ENCODE data around the gene UBE2V1. TPM values are rescaled to one million over a fixed set of nuclear protein-coding genes. Genes with fewer than 3 reads are reported as not detected.
A peak's percentile ranks its signal among the peaks of the same experiment; 100 is the strongest.
"Not testable (repeated sequence)": the region's sequence is repeated elsewhere in the genome, so short reads cannot be mapped to it uniquely, and the experiment has no call there.

Gene UBE2V1
- total RNA-seq, 1 donor from 2014 or later = 83.2 TPM

GRCh38 chr20:50085481-50086365, 27.2 kb downstream of the UBE2V1 start:
- Histone ChIP-seq H3K4me1 (peaks cover 17% of the 10 kb centered on the region), H3K27ac (peak overlapping the region; percentile 48), H3K36me3 (peaks cover 25% of the 10 kb centered on the region), H3K9me3 (no peaks in the 10 kb centered on the region), H3K27me3 (no peaks in the 10 kb centered on the region), H3K4me3 (peak overlapping the region; percentile 28)
- ATAC-seq (peak; percentile 86), DNase-seq (peak; percentile 69)
- intact Hi-C loops (cut with DNase I) = no loop called here
- peak; percentile 82 for TF ChIP-seq CTCF (IDR thresholded peaks at IDR 0.05)

GRCh38 chr20:50085146-50085480, 27.8 kb downstream of the UBE2V1 start:
- no peaks in the 10 kb centered on the region for H3K27me3 ChIP-seq
- no peak for ATAC-seq
- H3K9me3 ChIP-seq = no peaks in the 10 kb centered on the region
- DNase-seq = peak; percentile 58
- intact Hi-C loops (cut with DNase I) = no loop called here
- H3K4me1 ChIP-seq = peaks cover 17% of the 10 kb centered on the region
- no peak for TF ChIP-seq CTCF (IDR thresholded peaks at IDR 0.05)
- peaks cover 26% of the 10 kb centered on the region for H3K36me3 ChIP-seq
- no peak overlapping the region for H3K4me3 ChIP-seq
- H3K27ac ChIP-seq = no peak overlapping the region

- no peak overlapping the region for H3K27ac ChIP-seq
- no peak for TF ChIP-seq CTCF (IDR thresholded peaks at IDR 0.05)
- no peaks in the 10 kb centered on the region for H3K9me3 ChIP-seq
- intact Hi-C loops (cut with DNase I) = no loop called here
- no peak for ATAC-seq
- DNase-seq = peak; percentile 44
- peaks cover 26% of the 10 kb centered on the region for H3K36me3 ChIP-seq
- peaks cover 17% of the 10 kb centered on the region for H3K4me1 ChIP-seq
- no peaks in the 10 kb centered on the region for H3K27me3 ChIP-seq
- H3K4me3 ChIP-seq = no peak overlapping the region
Measured at GRCh38 chr20:50083034-50083433, 29.9 kb downstream of the UBE2V1 start.

GRCh38 chr20:50082056-50082455, 30.9 kb downstream of the UBE2V1 start:
- H3K36me3 ChIP-seq = peaks cover 26% of the 10 kb centered on the region
- H3K9me3 ChIP-seq; H3K4me3 ChIP-seq; intact Hi-C loops (cut with DNase I); ATAC-seq; H3K27ac ChIP-seq; H3K27me3 ChIP-seq: not testable (repeated sequence)
- peak; percentile 50 for DNase-seq
- H3K4me1 ChIP-seq = peaks cover 17% of the 10 kb centered on the region

GRCh38 chr20:50077818-50078601, 34.9 kb downstream of the UBE2V1 start:
- DNase-seq (peak; percentile 60), ATAC-seq (no peak)
- no peaks in the 10 kb centered on the region for H3K9me3 ChIP-seq
- H3K4me1 ChIP-seq = peaks cover 6% of the 10 kb centered on the region
- no peak overlapping the region for H3K4me3 ChIP-seq
- no peak for TF ChIP-seq CTCF (IDR thresholded peaks at IDR 0.05)
- intact Hi-C loops (cut with DNase I) = no loop called here
- peaks cover 22% of the 10 kb centered on the region for H3K36me3 ChIP-seq
- H3K27ac ChIP-seq = no peak overlapping the region
- no peaks in the 10 kb centered on the region for H3K27me3 ChIP-seq

- no peak overlapping the region for H3K4me3 ChIP-seq
- no peaks in the 10 kb centered on the region for H3K27me3 ChIP-seq
- no peaks in the 10 kb centered on the region for H3K36me3 ChIP-seq
- TF ChIP-seq CTCF (IDR thresholded peaks at IDR 0.05) = no peak
- intact Hi-C loops (cut with DNase I) = loop anchor here (5.0 kb wide), 1 partner anchor 96 kb away; no protein-coding TSS in a partner anchor
- H3K27ac ChIP-seq = no peak overlapping the region
- ATAC-seq = no peak
- peak; percentile 51 for DNase-seq
- H3K4me1 ChIP-seq = peaks cover 10% of the 10 kb centered on the region
- no peaks in the 10 kb centered on the region for H3K9me3 ChIP-seq
Measured at GRCh38 chr20:50073500-50073899, 39.5 kb downstream of the UBE2V1 start.

All from upper lobe of right lung (tissue), 1 donor.